Panc1 (cell line): Measurements from ENCODE around the gene RAB39A. TPM values are rescaled to one million over a fixed set of nuclear protein-coding genes. Genes with fewer than 3 reads are reported as not detected.

Source experiments
- ATAC-seq: fragments of 200-7000 bp; cut with Tn5 transposase; 2 replicates; pipeline ENCODE4 v1.9.1; 2020; ENCODE audit warnings: mild to moderate bottlenecking, moderate library complexity
- BruUV-seq: library from RNA; stranded (reverse); fragments of 400-500 nt; replicated peaks from 2 replicates; lab custom pipeline; 2021; lab: Mats Ljungman, UMichigan
- CTCF ChIA-PET: fragments of 300-600 bp; sonication (Branson Sonifier 250); formaldehyde crosslinking; loops from one replicate; lab custom pipeline; 2022; ENCODE audit warnings: antibody characterized with exemption; lab: Charles Lee
- POLR2A ChIA-PET: fragments of 300-600 bp; sonication (Branson Sonifier 250); formaldehyde crosslinking; loops from one replicate; lab custom pipeline; 2022; ENCODE audit warnings: antibody characterized with exemption; lab: Charles Lee
- DNase-seq: peaks from one replicate; pipeline ENCODE4 v3.0.0-alpha.2; 2010; ENCODE audit warnings: low read depth, low spot score
- H3K27ac ChIP-seq: 2 replicates; pipeline ENCODE4 v1.5.1; 2011; ENCODE audit warnings: mild to moderate bottlenecking, low read length, inconsistent platforms
- H3K27me3 ChIP-seq: fragments of 200-500 bp; sonication (Bioruptor generic); 2 replicates; pipeline ENCODE4 v1.6.0; 2014; ENCODE audit warnings: low read length, inconsistent platforms; ENCODE audit not compliant: control insufficient read depth, insufficient read depth
- H3K36me3 ChIP-seq: fragments of 200-500 bp; sonication (Bioruptor generic); 2 replicates; pipeline ENCODE4 v1.5.1; 2014; ENCODE audit warnings: inconsistent platforms, mild to moderate bottlenecking, low read length, moderate library complexity; ENCODE audit not compliant: control insufficient read depth, insufficient read depth
- H3K4me1 ChIP-seq: 2 replicates; pipeline ENCODE4 v1.5.1; 2011; ENCODE audit warnings: inconsistent platforms, mild to moderate bottlenecking, low read length, moderate library complexity; ENCODE audit not compliant: control insufficient read depth, insufficient read depth
- H3K4me3 ChIP-seq, 2 experiments: 2 replicates each; pipeline ENCODE4 v1.5.1; 2011 to 2012; ENCODE audit warnings: low read depth in 2 of 2, low read length in 2 of 2, mild to moderate bottlenecking in 2 of 2, inconsistent platforms in 1 of 2, moderate library complexity in 1 of 2
- H3K9me3 ChIP-seq: fragments of 200-500 bp; sonication (Bioruptor generic); 2 replicates; pipeline ENCODE4 v1.5.1; 2014; ENCODE audit warnings: low read depth, mild to moderate bottlenecking, inconsistent platforms, low read length, moderate library complexity; ENCODE audit not compliant: control insufficient read depth, insufficient read depth
- CTCF ChIP-seq: fragments of 450-650 bp; IDR thresholded peaks from 2 replicates; pipeline ENCODE4 v1.5.1; 2017; ENCODE audit warnings: mild to moderate bottlenecking
- POLR2AphosphoS5 ChIP-seq: IDR thresholded peaks from 2 replicates; pipeline ENCODE4 v1.6.1; 2012; ENCODE audit warnings: mild to moderate bottlenecking, low read depth, low read length, moderate library complexity
- REST ChIP-seq, 2 experiments: IDR thresholded peaks; 2 replicates each; pipeline ENCODE4 v1.6.1; 2011 to 2012; ENCODE audit warnings: low read depth in 2 of 2, control low read depth in 1 of 2, low read length in 1 of 2, mild to moderate bottlenecking in 1 of 2, moderate library complexity in 1 of 2; ENCODE audit not compliant: insufficient read depth in 1 of 2
- SIN3A ChIP-seq: IDR thresholded peaks from 2 replicates; pipeline ENCODE4 v1.6.1; 2012; ENCODE audit warnings: low read depth, mild to moderate bottlenecking, low read length, moderate library complexity, borderline replicate concordance; ENCODE audit not compliant: insufficient read depth
- TCF7L2 ChIP-seq: IDR thresholded peaks from 2 replicates; pipeline ENCODE4 v1.6.1; 2011; ENCODE audit warnings: mild to moderate bottlenecking, low read depth, low read length, inconsistent platforms
- in situ Hi-C: cut with HindIII; loops from 2 replicates; pipeline ENCODE4 v1.10.0; 2016; ENCODE audit warnings: low sequenced_read_pairs, low pct_unique_long_range_greater_than_20kb
- intact Hi-C: fragments of 100-400 bp; cut with micrococcal nuclease; formaldehyde crosslinking; loops from one replicate; pipeline ENCODE4 v1.10.0; 2022; ENCODE audit not compliant: unreplicated experiment
- total RNA-seq: library from RNA; stranded (reverse); gene quantifications from one replicate; pipeline ENCODE4 v1.2.1, GENCODE V29; 2021; ENCODE audit not compliant: unreplicated experiment

RAB39A gene
- total RNA-seq, 1 experiment from 2014 or later = 3.3 TPM

GRCh38 chr11:107951155-107951554 lies 22.9 kb downstream of the RAB39A start:
- Histone ChIP-seq H3K4me1 (no peaks in the 10 kb centered on the region), H3K9me3 (no peaks in the 10 kb centered on the region), H3K27me3 (no peaks in the 10 kb centered on the region), H3K27ac (no peak overlapping the region), H3K36me3 (no peaks in the 10 kb centered on the region), H3K4me3 (no peak overlapping the region)
- no TSS peak for BruUV-seq
- intact Hi-C loops = no loop called here
- ChIA-PET CTCF (no interaction called here), POLR2A (interaction anchor here (0.6 kb wide), 1 partner anchor 250 kb away, joined by 4 read pairs; no protein-coding TSS in a partner anchor)
- DNase-seq (no peak), ATAC-seq (no peak)
- no peak for TF ChIP-seq CTCF
- TF ChIP-seq REST (IDR thresholded peaks at IDR 0.05; ENCODE audit: insufficient read depth in 1 of 2, low read depth in 2 of 2, low read length in 1 of 2) = no peak
- TF ChIP-seq SIN3A = no peak
- TF ChIP-seq TCF7L2 = no peak
- no peak for TF ChIP-seq POLR2AphosphoS5
- in situ Hi-C loops = no loop called here

GRCh38 chr11:107953446-107953845 lies 25.2 kb downstream of the RAB39A start:
- Histone ChIP-seq H3K4me3 (no peak overlapping the region), H3K27ac (no peak overlapping the region), H3K27me3 (no peaks in the 10 kb centered on the region), H3K4me1 (0 out of 2 replicates have a peak, but pooled peaks cover 3% of the 10 kb centered on the region), H3K9me3 (no peaks in the 10 kb centered on the region), H3K36me3 (no peaks in the 10 kb centered on the region)
- intact Hi-C loops = no loop called here
- BruUV-seq = no TSS peak
- DNase-seq (no peak), ATAC-seq (no peak)
- in situ Hi-C loops = no loop called here
- no peak for TF ChIP-seq TCF7L2
- TF ChIP-seq CTCF = no peak
- TF ChIP-seq REST (IDR thresholded peaks at IDR 0.05; ENCODE audit: insufficient read depth in 1 of 2, low read depth in 2 of 2, low read length in 1 of 2) = no peak
- no peak for TF ChIP-seq SIN3A
- TF ChIP-seq POLR2AphosphoS5 = no peak
- POLR2A ChIA-PET = no interaction called here
- CTCF ChIA-PET = no interaction called here
